NCI-H82 treated with DMSO at 0.1 percent for 48 hours (cell line): ENCODE results near the gene PRXL2C.

Source experiments
- DNase-seq: peaks from one replicate; lab custom pipeline; 2025; ENCODE audit not compliant: unreplicated experiment; lab: John Stamatoyannopoulos, UW

PRXL2C gene

DNA sequence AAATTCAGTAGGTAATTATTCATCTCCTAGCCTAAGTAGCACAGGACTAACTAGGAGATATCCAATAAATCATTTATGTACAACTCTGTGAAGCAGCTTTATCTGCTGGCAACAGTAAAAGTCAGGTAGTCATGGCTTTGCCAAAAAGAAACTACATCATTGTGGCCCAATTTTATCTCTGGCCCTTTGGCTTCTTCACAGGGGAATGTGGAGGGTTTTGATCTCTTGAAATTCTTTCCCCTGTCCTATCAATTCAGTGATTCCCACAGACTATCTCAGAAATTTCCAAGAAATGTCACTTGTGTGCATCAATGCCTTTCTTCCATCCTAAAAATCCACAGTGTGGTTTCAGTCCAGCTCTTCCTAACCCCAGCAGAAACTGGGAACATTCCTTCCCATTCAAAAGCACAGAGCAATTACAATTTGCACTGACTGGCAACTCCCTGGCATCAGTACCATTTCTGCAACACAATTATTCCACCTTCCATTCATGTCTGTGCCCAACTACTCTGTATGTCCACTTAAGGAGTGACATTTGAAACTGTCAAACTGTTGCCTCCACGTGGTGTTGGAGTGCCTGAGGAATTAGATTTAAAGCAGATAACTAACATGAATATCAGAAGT is 42.0 kb downstream of the PRXL2C start:
- DNase-seq: no peak

DNA sequence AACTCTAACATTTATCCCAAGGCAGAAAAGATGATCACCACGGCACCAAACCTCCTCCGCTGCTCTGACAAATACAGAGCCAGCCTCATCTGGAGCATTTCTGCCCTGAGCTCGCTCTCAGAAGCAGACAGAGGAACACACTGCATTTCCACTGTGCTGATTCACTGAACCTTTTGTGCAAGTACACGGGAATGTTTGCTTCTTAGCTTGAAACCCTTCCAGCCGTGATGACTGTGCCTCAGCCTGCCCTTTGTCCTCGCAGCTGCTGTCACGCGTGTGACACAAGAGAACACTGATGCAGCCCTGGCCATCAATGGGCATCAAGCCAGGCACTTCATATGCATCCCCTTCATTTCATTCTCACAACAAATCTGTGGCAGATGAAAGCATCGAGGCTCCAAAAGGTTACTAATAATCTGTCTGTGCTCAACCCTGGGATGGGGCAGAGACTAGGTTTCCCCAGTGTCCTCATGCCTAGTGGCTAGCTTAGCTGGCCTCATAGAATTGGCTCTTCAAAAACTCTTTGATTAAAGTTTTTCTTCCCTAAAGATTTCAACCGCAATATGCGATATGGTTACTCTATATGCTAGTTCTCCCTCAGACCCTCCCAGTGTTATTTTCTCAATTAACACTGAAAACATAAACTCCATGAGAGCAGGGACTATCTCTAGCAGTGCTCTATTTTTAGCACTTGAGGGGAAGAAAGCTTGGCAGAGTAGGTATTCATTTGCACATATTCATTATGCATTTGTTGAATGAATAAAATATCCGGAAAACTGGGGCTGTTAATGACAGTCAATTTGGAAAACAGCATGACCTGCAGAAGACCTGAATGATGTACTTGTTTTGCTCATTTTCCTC is 42.8 kb downstream of the PRXL2C start:
- DNase-seq: no peak

DNA sequence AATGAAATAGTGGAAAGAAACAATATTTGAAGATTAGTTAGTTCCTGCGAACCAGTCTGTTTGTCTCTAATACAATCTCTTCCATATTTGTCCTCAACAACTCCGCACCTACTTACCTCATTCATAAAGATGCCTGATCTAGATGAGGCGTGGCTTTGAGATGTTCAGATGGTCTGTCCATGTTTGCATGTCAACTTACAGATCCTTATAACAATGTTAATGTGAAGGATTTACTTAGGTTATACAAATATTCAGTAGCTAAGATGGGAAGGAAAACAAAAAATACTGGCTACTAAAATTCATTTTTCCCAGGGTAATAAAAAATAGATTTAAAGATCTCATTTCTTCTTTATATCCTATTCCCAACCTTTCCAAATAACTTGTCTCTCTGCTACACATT is 43.8 kb downstream of the PRXL2C start:
- no peak for DNase-seq

DNA sequence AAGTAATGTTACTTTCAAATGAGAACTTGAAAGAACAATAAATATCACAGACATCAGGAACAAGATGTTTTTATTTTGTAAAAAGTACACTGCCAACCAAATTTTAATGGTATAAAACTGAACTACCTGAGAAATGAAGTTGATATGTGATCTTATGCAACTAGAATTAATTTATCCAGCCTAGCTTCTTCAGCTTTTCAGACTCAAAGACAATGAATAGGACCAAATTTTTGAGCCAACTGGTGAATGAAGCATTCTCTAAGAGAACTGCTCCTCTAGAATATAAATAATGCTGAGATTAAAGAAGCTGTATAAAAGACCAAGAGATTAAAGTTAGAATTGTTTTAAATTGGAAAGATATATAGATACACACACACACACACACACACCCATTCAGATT is 45.4 kb downstream of the PRXL2C start:
- DNase-seq: no peak

DNA sequence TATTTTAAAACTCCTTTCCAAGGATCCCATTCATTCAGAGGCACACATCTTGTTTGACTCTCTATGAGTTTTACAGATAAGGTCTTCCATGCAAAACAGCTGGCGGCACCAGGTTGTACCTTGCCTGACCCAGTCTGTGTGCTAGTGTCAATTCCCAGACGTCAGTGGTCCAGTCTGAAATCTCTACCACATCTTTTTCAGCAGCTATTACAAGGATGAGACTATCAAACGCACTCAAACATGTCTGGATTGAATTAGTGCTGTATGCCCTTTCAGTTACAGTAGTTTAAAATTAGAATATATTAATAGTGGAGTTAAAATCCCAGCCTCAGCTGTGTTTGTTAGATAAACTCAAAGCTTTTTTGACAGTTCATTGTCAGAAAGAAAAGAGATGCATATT is 47.1 kb downstream of the PRXL2C start:
- DNase-seq: no peak

DNA sequence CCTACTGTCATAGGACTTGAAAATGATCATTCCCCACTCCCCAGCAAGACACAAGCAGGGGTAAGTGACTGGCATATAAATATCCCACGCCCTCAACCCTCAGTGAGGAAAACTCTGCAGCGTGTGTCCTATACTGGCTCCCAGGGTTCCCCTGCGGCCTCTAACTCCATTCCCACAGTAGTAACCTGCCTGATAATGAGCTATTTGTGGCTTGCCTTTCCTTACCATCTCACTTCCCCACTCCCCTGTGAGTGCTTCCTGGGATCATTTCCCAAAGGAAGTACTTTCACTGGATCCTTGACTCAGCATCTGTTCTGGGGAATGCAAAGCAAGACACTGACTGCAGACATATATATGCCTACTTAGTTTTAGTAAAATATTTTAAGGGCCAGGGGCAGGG is 49.8 kb downstream of the PRXL2C start:
- no peak for DNase-seq

DNA sequence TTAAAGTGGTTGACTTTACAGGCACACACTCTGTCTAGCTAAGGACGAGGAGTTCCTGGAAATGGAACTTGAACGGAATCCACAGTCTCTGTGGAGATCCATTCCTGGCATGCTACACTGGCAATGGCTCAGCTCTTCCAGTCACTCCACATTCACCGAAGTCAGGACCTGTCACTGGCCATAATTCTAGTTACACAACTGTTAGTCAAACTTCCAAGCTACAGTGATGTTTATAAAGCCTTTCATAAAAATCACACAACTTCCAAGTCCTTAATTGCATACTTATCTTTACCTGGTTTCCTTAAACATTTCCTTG is 51.2 kb downstream of the PRXL2C start:
- DNase-seq: no peak

DNA sequence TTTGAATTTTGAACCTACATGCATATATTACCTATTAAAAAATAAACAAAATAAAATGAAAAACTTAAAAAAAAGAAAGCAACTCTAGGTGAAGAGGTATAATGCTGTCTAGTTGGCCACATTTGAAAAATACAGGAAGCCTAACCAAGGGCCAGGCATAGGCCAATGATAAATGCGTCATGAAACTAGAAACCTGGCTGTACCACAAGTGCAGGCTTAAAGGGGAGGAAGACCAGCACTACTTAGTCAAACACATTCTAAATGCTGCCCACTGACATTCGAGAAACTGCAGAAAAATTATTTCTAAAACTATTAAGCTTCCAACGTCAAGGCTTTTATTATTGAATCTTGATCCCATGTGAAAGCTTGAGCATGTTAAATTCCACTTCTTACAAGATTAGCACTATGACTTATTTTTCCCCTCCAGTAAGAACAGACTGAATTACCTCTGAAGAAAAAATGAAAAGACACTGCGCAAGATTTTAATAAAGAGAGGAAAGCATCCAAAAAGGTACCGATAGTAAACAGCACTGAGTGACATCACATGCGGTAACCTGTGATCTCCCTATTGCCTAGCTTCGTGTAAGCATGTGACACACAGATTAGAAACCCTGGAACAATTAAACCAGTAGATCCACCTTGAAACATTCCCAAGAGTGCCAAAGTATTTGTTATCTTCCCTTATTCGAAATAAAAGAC is 51.7 kb downstream of the PRXL2C start:
- no peak for DNase-seq

DNA sequence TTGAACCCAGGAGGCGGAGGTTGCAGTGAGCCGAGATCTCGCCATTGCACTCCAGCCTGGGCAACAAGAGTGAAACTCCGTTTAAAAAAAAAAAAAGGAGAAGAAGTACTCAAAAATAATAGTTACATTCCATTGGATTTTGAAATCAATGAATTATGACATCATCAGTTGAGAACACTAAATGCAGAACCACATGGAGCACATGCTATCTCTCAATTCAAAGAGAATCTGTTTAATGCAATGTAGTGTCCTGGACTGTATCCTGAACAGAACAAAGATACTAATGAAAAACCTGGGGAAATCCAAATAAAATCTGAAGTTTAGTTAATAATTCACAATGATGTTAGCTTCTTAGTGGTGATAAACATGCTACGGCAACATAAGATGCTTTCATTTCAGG is 55.8 kb downstream of the PRXL2C start:
- no peak for DNase-seq

DNA sequence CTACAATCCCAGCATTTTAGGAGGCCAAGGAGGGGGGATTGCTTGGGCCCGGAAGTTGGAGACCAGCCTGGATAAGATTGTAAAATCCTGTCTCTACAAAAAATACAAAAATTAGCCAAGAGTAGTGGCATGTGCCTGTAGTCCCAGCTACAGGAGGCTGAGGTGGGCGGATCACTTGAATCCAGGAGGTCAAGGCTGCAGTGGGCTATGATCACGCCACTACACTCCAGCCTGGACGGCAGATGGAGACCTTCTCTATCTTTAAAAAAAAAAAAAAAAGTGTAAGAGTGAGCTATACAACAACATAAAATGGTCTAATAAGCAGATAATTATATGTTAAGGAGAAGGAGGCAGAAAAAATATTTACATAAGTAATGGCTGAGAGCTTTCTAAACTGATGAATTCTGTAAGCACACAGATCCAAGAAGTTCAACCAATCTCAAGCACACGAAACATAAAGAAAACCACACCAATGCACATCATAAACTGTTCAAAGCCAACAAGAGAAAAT is 58.5 kb downstream of the PRXL2C start:
- no peak for DNase-seq
